ENCODE data around the gene TPGS2. TPM values are rescaled to one million over a fixed set of nuclear protein-coding genes. Genes with fewer than 3 reads are reported as not detected.

The TPGS2 gene
- total and polyA plus RNA-seq, 2 of the 8 experiments (the other 6 are each of a cell fraction or from before 2014, with no cell fraction given), result 151 to 273 TPM

DNA sequence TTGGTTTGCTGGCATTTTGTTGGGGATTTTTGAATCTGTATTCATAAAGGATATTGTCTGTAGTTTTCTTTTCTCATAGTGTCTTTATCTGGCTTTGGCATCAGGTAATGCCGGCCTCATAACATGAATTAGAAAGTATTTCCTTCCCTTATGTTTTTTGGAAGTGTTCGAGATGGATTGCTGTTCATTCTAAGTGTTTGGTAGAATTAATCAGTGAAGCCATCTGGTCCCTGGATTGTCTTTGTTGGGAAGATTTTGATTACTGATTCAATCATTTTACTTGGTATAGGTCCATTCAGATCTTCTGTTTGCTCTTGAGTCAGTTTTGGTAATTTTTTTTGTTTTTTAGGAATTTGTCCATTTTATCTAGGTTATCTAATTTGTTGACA is 22.4 kb upstream of the TPGS2 start (continued):
- TF ChIP-seq CREB1 (IDR thresholded peaks at IDR 0.05), result no peak

All from H1 (cell line).